RKO (cell line): ENCODE measurements around the gene KRTAP4-1.
"Not testable (repeated sequence)": the region's sequence is repeated elsewhere in the genome, so short reads cannot be mapped to it uniquely, and the experiment has no call there.

Source experiments
- DNase-seq: peaks from one replicate; pipeline ENCODE4 v3.0.0-alpha.2; 2016; ENCODE audit warnings: low spot score

Gene KRTAP4-1

DNA sequence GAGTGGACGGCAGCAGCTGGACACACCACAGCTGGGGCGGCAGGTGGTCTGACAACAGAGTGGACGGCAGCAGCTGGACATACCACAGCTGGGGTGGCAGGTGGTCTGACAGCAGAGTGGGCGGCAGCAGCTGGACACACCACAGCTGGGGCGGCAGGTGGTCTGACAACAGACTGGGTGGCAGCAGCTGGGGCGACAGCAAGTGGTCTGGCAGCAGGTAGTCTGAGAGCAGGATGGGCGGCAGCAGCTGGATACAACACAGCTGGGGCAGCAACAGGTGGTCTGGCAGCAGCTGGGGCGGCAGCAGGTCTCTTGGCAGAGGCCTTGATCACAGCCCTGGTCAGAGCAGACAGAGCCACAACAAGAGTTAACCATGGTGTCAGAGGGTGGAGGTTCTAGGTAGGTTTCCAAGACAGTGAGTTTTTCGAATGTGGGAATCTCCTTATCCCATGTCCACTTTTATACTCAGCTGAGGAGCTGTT lies at the start of gene KRTAP4-1:
Gene KRTAP4-1 (minus strand): TSS at position 432 of the 482 bp plus-strand sequence. CDS start 57 bp downstream, at position 375.
- no peak for DNase-seq

DNA sequence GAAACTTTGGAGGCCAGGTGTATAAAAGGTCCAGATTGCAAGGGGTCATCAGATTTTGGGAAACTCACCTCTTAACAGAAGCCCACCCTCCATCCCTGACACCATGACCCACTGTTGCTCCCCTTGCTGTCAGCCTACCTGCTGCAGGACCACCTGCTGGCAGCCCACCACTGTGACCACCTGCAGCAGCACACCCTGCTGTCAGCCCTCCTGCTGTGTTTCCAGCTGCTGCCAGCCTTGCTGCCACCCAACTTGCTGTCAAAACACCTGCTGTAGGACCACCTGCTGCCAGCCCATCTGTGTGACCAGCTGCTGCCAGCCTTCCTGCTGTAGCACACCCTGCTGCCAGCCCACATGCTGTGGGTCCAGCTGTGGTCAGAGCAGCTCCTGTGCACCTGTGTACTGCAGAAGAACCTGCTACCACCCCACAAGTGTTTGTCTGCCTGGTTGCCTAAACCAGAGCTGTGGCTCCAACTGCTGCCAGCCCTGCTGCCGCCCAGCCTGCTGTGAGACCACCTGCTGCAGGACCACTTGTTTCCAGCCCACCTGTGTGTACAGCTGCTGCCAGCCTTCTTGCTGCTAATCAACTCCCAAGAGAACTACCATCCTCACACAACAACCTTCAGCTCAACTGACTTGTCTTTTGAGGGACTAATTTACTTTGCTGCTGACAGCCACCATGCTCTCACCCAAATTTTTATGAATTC lies 47.8 kb upstream of the KRTAP4-1 start, which contains the start of gene KRTAP9-3:
Gene KRTAP9-3 (plus strand): TSS at position 51 of the 707 bp plus-strand sequence. CDS start 53 bp downstream, at position 104.
- not testable (repeated sequence) for DNase-seq

DNA sequence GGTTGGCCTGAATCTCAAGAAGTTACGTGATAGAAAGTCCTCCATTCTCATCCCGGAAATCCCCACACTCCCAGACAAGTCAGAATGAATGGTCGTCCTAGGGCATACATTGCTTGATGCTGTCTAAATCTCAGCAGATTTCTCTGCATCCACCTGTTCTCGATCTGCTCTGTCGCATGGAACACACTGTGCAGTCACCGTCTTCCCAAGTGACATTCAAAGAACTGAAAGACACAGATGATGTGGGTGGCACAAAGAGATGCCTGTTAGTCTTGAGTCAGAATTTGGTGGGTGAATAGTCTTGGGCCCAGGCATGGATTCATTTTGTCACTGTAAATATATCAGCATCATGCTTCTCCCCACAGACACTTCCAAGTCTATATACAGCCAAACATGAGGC lies 47.0 kb upstream of the KRTAP4-1 start:
- no peak for DNase-seq

DNA sequence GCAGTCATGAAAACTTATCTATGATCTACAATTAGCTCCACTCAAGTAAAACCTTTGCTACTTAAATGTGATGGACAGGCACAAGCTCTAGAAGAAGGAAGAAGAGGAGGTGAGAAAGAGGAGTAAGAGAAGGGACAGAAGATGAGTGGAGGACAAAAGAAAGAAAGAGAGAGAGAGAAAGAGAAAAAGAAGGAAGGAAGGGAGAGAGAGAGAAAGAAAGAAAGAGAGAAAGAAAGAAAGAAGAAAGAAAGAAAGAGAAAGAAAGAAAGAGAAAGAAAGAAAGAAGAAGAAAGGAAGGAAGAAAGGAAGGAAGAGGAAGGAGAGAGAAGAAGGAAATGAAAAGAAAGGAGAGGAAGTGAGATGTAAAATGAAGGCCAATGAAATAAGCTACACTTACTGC lies 45.4 kb upstream of the KRTAP4-1 start:
- no peak for DNase-seq

DNA sequence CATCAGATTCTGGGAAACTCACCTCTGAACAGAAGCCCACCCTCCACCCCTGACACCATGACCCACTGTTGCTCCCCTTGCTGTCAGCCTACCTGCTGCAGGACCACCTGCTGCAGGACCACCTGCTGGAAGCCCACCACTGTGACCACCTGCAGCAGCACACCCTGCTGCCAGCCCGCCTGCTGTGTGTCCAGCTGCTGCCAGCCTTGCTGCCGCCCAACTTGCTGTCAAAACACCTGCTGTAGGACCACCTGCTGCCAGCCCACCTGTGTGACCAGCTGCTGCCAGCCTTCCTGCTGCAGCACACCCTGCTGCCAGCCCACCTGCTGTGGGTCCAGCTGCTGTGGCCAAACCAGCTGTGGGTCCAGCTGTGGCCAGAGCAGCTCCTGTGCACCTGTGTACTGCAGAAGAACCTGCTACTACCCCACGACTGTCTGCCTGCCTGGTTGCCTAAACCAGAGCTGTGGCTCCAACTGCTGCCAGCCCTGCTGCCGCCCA lies 41.9 kb upstream of the KRTAP4-1 start, which contains the start of gene KRTAP9-2:
Gene KRTAP9-2 (plus strand): TSS at position 51 of the 498 bp plus-strand sequence. CDS start 7 bp downstream, at position 58.
- DNase-seq: not testable (repeated sequence)

DNA sequence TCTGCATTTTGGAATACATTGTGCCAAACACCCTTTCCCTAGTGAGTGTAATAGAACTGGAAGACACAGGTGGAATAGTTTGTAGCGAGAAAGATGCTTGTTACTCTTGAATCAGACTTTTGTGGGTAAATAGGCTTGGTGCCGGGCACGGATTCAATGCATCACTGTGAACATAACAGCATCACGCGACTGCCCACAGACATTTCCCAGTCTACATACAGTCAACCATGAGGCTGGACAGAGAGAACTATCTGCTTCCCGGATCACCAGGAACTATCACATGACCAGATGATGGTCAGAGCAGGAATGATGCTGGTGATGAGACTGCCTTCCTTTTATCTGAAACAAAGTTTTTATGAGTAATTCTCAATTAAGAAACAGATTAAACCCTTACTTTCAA lies 41.3 kb upstream of the KRTAP4-1 start:
- no peak for DNase-seq

DNA sequence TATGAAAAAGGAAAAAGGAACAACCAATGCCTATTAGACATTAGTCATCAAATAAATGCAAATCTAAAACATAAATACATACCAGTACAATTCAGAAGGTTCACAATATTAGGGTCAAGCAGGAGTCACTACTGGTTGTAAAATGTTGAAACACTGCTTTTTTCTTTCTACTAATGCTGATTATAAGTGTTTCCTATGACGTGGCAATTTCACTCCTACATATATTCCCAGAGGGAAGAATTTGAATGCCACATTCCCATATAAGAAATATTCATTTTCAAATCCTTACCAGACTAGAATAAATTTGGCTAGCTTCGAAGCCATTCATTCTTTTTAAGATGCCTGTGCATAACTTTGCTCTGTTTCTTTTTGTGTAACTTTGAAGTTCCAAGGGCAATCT lies 39.1 kb upstream of the KRTAP4-1 start:
- no peak for DNase-seq

DNA sequence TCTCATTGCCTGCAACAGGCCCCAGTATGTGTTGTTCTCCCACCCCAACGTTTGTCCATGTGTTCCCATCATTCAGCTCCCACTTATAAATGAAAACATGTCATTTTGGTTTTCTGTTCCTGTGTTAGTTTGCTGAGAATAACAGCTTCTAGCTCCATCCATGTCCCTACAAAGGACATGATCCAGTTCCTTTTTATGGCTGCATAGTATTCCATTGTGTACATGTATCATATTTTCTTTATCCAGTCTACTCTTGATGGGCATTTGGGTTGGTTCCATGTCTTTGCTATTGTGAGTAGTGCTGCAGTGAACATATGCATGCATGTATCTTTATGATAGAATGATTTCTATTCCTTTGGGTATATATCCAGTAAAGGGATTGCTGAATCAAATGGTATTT lies 31.0 kb upstream of the KRTAP4-1 start:
- DNase-seq: no peak

DNA sequence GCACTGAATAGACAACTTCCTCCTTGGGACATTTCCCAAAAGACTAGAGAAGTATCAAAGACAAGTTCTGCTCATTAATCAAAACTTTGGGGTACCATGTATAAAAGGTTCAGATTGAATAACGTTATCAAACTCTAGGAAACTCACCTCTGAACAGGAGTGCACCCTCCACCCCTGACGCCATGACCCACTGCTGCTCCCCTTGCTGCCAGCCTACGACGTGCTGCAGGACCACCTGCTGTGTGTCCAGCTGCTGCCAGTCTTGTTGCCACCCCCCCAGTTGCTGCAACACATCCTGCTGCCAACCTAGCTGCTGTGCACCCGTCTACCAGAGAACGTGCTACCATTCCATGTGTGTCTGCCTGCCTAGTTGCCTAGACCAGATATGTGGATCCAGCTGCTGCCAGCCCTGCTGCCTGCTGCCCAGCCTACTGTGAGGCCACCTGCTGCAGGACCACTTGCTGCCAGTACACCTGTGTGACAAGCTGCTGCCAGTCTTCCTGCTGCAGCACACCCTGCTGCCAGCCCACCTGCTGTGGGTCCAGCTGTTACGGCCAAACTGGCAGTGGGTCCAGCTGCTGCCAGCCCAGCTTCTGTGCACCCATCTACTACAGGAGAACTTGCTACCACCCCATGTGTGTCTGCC lies 27.9 kb upstream of the KRTAP4-1 start:
- no peak for DNase-seq

DNA sequence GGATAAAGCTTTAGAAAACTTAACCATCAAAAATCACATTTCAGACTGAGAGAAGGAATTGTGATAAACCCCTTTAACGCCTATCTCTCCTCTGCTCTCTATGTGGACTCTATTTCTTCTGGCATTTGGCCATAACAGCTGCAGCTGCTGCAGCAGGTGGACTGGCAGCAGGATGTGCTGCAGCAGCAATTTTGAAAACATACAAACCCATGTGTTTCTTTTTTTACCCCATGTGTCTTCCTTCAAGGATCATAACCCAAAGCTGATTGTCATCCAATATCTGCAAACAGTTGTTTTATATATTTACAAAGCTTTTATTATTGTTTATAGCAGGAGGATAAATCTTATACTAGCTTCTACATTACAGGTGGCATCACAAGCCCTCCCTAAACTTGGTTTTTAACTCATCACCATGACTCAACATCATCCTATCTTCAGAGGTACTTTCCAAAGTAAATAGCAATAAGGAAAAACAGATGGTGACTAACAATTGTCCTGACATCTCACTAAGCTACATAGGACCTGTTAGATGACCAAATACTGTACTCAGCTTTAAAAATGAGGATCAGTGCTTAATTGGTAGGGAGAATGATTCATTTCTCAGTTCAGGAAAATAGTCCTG lies 27.2 kb upstream of the KRTAP4-1 start:
- peak; percentile 4 for DNase-seq

DNA sequence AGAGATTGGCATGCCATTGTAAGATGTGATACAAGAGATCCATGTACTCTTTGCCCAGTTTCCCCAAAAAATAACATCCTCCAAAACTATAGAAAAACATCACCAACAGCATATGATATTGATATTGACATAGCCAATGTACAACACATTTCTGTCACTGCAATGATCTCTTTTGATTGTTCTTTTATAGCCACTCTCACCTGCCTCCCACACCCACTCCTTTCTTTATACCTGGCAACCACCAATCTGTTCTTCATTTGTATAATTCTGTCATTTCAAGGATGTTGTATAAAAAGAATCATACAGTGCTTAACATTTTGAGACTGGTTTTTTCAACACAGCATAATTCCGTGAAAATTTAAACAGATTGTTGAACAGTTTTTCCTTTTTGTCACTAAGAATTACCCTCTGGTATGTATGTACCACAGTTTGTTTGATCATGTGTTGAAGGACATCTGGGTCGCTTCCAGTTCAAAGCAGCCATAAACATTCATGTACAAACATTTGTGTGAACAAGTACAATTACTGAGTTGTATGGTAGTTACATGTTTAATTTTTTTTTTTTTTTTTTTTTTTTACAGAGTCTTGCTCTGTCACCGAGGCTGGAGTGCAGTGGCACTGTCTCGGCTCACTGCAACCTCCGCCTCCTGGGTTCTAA lies 14.8 kb upstream of the KRTAP4-1 start:
- no peak for DNase-seq

DNA sequence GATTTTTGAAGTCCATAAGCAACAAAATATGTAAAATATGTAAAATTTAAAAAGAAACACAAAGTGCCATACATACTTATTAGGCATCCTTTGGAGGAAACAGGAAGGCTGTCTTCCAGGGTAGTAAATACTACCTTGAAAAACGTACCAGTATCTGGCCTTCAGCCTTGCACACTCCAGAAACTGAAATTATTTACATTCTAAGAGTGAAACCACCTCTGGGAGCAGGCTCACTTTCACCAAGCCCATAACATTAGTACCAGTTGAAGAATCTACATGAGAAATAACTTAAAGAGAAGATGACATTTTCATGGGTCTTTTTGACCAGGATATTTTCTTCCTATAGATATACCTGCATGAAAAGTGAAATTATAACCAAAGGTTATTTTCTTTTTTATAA lies 11.4 kb upstream of the KRTAP4-1 start:
- DNase-seq: no peak

DNA sequence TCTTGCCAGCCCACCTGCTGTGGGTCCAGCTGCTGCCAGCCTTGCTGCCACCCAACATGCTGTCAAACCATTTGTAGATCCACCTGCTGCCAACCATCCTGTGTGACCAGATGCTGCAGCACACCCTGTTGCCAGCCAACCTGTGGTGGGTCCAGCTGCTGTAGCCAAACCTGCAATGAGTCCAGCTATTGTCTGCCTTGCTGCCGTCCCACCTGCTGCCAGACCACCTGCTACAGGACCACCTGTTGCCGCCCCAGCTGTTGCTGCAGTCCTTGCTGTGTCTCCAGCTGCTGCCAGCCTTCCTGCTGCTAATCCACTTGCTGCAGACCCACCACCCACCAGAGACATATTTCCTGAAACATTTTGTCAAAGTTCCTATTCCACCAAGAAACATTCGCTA lies 5.6 kb upstream of the KRTAP4-1 start:
- no peak for DNase-seq

DNA sequence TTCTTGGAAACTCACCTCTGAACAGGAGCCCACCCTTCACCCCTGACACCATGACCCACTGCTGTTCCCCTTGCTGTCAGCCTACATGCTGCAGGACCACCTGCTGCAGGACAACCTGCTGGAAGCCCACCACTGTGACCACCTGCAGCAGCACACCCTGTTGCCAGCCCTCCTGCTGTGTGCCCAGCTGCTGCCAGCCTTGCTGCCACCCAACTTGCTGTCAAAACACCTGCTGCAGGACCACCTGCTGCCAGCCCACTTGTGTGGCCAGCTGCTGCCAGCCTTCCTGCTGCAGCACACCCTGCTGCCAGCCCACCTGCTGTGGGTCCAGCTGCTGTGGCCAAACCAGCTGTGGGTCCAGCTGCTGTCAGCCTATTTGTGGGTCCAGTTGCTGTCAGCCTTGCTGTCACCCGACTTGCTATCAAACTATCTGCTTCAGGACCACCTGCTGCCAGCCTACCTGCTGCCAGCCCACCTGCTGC lies 5.2 kb upstream of the KRTAP4-1 start, which contains the start of gene KRTAP9-1:
Gene KRTAP9-1 (plus strand): TSS at position 51 of the 482 bp plus-strand sequence. CDS start 0 bp downstream, at position 51.
- DNase-seq: not testable (repeated sequence)

DNA sequence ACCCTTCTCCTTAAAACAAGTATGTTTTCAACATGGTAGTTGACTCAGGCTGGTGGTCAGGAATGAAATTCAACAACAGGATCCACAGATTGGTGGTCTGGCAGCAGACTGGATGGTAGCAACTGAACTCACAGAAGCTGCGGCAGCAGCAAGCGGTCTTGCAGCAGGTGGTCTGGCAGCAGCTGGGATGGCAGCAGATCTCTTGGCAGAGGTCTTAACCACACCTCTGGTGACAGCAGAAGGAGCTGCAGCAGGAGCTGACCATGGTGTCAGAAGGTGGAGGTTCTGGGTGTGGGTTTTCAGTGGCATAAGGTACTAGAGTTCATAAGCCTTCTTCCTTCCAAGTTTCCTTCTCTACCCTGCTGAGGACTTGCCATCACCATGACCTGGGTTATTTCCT lies 2.2 kb upstream of the KRTAP4-1 start:
- DNase-seq: no peak

DNA sequence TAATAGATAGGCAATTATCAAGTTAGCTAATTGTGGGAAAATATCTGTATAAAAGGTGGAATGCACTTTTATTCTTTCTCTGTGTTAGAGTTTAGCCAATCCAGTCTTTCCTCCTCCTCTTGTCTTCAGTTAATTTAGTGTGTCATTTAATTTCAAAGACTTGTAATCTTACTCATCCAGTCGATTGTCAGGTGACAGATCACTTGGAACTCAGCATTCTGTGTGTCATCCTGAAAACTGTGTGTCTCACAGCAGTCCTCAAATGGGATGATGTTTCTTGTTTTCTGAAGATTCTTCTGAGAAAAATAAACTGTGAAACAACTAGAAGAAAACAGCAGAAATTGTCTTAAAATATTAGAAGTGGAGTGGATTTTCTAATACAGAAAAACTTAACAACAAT lies 290 bp upstream of the KRTAP4-1 start:
- peak; percentile 55 for DNase-seq

DNA sequence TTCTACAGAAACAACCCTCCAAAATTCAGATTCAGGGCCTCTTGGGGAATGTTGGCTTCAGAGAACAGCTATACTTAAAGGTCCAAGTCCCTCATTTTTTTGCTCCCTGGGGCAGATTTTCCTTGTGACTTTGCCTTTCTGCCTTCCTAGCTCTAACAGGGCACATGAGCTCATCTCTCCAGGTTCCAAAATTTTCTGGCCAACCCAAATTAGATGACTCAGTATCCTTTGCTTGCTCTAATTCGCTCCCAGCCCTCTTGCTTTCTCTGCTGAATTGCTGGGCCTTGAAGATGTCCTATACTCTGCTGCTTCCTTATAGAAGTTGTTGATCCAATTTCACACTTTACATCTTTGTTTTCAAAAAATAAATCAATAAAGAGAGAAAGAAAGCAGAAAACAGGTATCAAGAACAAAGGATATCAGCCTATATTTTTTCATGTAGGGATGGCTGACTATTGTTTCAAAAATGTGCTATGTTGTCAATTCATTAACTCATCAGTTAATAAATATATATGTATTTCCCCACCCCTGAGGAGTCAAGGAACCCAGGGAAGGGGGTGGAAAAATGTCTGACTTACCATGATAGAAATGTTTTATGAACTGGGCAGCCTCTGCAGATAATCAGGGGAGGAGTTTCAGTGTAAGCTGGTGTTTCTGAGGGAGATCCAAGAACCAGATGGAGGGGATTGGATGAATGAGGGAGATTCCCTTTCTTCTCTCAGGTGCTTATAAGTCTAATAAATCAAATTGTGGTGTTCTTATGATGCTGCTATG lies 5.7 kb downstream of the KRTAP4-1 start:
- no peak for DNase-seq

DNA sequence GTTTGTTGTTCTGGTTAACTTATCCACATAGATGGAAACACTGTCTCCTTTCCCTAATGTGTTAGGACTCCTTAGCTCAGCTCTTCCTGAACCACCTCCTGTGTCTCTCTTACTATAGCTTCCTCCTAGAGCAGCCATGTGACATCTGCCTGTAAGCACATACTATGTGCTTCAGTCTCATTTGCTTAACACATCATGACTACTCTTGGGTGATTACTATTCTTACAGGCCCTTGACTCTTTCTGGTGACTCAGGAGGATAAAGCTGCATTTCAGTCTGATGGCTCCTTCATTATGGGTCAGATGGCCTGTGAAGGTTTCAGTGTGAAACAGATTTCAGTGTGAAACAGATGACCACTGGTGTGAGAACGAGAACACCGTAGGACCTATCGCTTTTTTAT lies 6.4 kb downstream of the KRTAP4-1 start:
- DNase-seq: peak; percentile 91

DNA sequence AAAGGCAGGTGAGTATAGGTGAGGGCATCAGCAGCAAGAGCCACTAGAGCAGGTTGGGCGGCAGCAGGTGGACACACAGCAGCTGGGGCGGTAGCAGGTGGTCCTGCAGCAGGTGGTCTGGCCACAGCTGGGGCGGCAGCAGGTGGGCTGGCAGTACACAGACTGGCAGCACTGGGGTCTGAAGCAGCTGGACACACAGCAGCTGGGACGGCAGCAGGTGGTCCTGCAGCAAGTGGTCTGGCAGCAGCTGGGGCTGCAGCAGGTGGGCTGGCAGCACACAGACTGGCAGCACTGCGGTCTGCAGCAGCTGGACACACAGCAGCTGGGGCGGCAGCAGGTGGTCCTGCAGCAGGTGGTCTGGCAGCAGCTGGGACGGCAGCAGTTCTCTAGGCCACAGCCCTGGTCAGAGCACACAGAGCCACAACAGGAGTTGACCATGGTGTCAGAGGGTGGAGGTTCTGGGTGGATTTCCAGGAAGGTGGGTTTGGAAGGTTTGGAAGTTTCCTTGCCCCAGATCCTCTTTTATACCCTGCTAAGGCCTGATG lies 6.9 kb downstream of the KRTAP4-1 start, which contains the start of gene KRTAP4-2:
Gene KRTAP4-2 (minus strand): TSS at position 495 of the 545 bp plus-strand sequence. CDS start 57 bp downstream, at position 438.
- DNase-seq: no peak

DNA sequence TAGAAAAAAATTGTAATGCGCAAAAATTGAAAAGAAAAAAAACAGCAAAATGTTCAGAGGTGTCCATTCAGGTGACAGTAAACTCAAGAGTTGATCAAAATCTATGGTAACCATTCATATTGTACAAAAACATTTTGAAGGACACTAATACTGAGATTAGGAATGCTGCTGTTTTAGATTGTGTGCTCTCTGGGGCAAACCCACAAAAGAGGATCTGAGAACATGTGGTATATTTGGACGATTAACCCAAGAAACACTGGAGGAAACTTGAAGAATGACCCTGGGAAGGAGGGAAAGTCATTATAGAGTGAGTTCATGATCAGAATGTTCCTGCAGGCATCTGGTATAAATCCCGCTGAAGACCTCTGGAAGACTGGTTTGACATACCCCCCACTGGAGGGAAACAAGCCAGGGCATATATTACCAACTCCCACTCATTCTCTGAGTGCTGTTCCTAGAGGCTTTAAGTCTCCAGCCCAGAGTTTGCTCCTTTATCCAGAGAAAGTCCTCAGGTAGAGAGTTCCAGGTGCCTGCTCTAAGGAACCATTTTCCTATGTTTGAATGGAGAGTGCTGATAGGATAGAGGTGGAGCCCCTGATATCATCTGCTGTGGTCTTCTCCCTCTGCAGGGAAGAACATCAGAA lies 7.8 kb downstream of the KRTAP4-1 start:
- no peak for DNase-seq
